GM19238 (cell line): Measurements from ENCODE around the gene ZMYM5.
"Not testable (repeated sequence)": the region's sequence is repeated elsewhere in the genome, so short reads cannot be mapped to it uniquely, and the experiment has no call there.

Experiments used
- DNase-seq: peaks from one replicate; pipeline ENCODE4 v3.0.0; 2011; ENCODE audit warnings: low spot score; ENCODE audit not compliant: insufficient read length

The ZMYM5 gene

GRCh38 chr13:19822673-19823072 lies 40.8 kb downstream of the ZMYM5 start:
- DNase-seq = no peak

GRCh38 chr13:19818223-19818842 lies 45.1 kb downstream of the ZMYM5 start:
- DNase-seq = no peak

GRCh38 chr13:19817510-19818158 lies 45.8 kb downstream of the ZMYM5 start:
- DNase-seq = no peak

GRCh38 chr13:19817106-19817505 lies 46.3 kb downstream of the ZMYM5 start:
- no peak for DNase-seq

GRCh38 chr13:19815842-19816241 lies 47.6 kb downstream of the ZMYM5 start:
- not testable (repeated sequence) for DNase-seq

- no peak for DNase-seq
These were observed 52.2 kb downstream of the ZMYM5 start for GRCh38 chr13:19810996-19811881.

- DNase-seq = no peak
These were observed 53.3 kb downstream of the ZMYM5 start for GRCh38 chr13:19810151-19810550.

GRCh38 chr13:19805765-19806164 lies 57.7 kb downstream of the ZMYM5 start:
- no peak for DNase-seq

GRCh38 chr13:19795956-19796355 lies 67.5 kb downstream of the ZMYM5 start:
- no peak for DNase-seq

GRCh38 chr13:19794631-19795030 lies 68.8 kb downstream of the ZMYM5 start:
- no peak for DNase-seq

GRCh38 chr13:19791953-19792537 lies 71.4 kb downstream of the ZMYM5 start:
- no peak for DNase-seq

GRCh38 chr13:19782727-19783682 lies 80.4 kb downstream of the ZMYM5 start, which contains the start of gene PSPC1:
PSPC1 (minus strand) TSS chr13:19782945; CDS start chr13:19782757, 188 bp downstream.
- peak; percentile 93 for DNase-seq

GRCh38 chr13:19782049-19782726 lies 81.3 kb downstream of the ZMYM5 start:
- peak; percentile 36 for DNase-seq

GRCh38 chr13:19781526-19781925 lies 81.9 kb downstream of the ZMYM5 start:
- DNase-seq = no peak

GRCh38 chr13:19780753-19781418 lies 82.6 kb downstream of the ZMYM5 start:
- DNase-seq = not testable (repeated sequence)
